Activated CD8-positive, alpha-beta T cell treated with anti-CD3 and anti-CD28 coated beads for 36 hours (primary cell): ENCODE results near the gene LAMP5. TPM values are rescaled to one million over a fixed set of nuclear protein-coding genes. Genes with fewer than 3 reads are reported as not detected.

ENCODE experiments used
- ATAC-seq: fragments of 200-7000 bp; cut with Tn5 transposase; one replicate; pipeline ENCODE4 v1.10.0; 2021; ENCODE audit warnings: mild to moderate bottlenecking, moderate library complexity
- CTCF ChIA-PET: fragments of 350-600 bp; sonication (Branson Sonifier 250); formaldehyde crosslinking; loops from one replicate; lab custom pipeline; 2021; ENCODE audit warnings: antibody characterized with exemption; lab: Charles Lee
- POLR2A ChIA-PET: fragments of 350-600 bp; sonication (Branson Sonifier 250); formaldehyde crosslinking; loops from one replicate; lab custom pipeline; 2021; ENCODE audit warnings: antibody characterized with exemption; lab: Charles Lee
- DNase-seq: peaks from one replicate; pipeline ENCODE4 v3.0.0-alpha.2; 2020
- H3K27ac Mint-ChIP-seq: one replicate; pipeline ENCODE4 v1.8.0; 2021; ENCODE audit warnings: mild to moderate bottlenecking, mixed read lengths
- H3K27me3 Mint-ChIP-seq: one replicate; pipeline ENCODE4 v1.8.0; 2021; ENCODE audit warnings: mixed read lengths
- H3K36me3 Mint-ChIP-seq: one replicate; pipeline ENCODE4 v1.8.0; 2021; ENCODE audit warnings: low read depth, mixed read lengths
- H3K4me1 Mint-ChIP-seq: one replicate; pipeline ENCODE4 v1.8.0; 2021; ENCODE audit warnings: low read depth, mixed read lengths
- H3K4me3 Mint-ChIP-seq: one replicate; pipeline ENCODE4 v1.8.0; 2021; ENCODE audit warnings: mild to moderate bottlenecking, moderate library complexity, mixed read lengths
- H3K9me3 Mint-ChIP-seq: one replicate; pipeline ENCODE4 v1.8.0; 2021; ENCODE audit warnings: mixed read lengths
- intact Hi-C: fragments of 100-400 bp; cut with micrococcal nuclease; formaldehyde crosslinking; loops from one replicate; pipeline ENCODE4 v1.10.0; 2022
- total RNA-seq, 2 experiments: library from RNA; stranded (reverse); gene quantifications; one replicate each; pipeline ENCODE4 v1.2.3, GENCODE V29; 2021
- TF ChIP-seq, protein P1 (sequence below): fragments of 200-600 bp; IDR thresholded peaks from one replicate; pipeline ENCODE4 v1.8.0; 2022; ENCODE audit warnings: antibody characterized with exemption, mild to moderate bottlenecking

LAMP5 gene
- total RNA-seq, 2 experiments from 2014 or later = not detected

GRCh38 chr20:9476174-9476573 lies 38.2 kb upstream of the LAMP5 start:
- POLR2A ChIA-PET = no interaction called here
- Mint-ChIP-seq H3K4me1 (no peaks in the 10 kb centered on the region), H3K9me3 (no peaks in the 10 kb centered on the region), H3K27me3 (no peaks in the 10 kb centered on the region), H3K27ac (no peak overlapping the region), H3K36me3 (no peaks in the 10 kb centered on the region), H3K4me3 (no peak overlapping the region)
- CTCF ChIA-PET = interaction anchor here (1.3 kb wide), 1 partner anchor 68 kb away, joined by 3 read pairs; no protein-coding TSS in a partner anchor
- intact Hi-C loops = no loop called here
- no peak for ATAC-seq
- no peak for DNase-seq
- TF ChIP-seq, protein P1, sequence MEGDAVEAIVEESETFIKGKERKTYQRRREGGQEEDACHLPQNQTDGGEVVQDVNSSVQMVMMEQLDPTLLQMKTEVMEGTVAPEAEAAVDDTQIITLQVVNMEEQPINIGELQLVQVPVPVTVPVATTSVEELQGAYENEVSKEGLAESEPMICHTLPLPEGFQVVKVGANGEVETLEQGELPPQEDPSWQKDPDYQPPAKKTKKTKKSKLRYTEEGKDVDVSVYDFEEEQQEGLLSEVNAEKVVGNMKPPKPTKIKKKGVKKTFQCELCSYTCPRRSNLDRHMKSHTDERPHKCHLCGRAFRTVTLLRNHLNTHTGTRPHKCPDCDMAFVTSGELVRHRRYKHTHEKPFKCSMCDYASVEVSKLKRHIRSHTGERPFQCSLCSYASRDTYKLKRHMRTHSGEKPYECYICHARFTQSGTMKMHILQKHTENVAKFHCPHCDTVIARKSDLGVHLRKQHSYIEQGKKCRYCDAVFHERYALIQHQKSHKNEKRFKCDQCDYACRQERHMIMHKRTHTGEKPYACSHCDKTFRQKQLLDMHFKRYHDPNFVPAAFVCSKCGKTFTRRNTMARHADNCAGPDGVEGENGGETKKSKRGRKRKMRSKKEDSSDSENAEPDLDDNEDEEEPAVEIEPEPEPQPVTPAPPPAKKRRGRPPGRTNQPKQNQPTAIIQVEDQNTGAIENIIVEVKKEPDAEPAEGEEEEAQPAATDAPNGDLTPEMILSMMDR = no peak

DNA sequence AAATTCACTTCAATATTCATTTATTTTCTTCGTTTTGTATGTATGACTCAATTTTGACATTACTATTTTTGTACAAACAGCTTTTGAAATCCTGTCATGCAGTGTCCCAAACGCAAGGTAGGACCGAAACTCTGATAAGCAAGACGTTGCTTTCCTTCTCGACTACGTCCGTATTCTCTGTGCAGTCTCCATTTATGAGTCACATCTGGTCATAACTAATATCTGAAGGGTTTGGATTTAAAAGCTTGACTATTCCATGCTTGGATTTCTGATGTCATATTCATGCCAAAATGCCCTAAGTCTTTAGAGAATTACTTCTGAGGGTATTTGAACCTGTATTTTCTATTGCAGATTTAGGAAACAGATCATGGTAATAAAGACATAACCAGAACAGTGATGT lies 37.8 kb upstream of the LAMP5 start:
- DNase-seq (no peak), ATAC-seq (no peak)
- ChIA-PET POLR2A (no interaction called here), CTCF (interaction anchor here (1.3 kb wide), 1 partner anchor 68 kb away, joined by 3 read pairs; no protein-coding TSS in a partner anchor)
- TF ChIP-seq, protein P1 = no peak
- intact Hi-C loops = no loop called here
- no peak overlapping the region for H3K27ac Mint-ChIP-seq
- no peak overlapping the region for H3K4me3 Mint-ChIP-seq
- no peaks in the 10 kb centered on the region for H3K36me3 Mint-ChIP-seq
- no peaks in the 10 kb centered on the region for H3K9me3 Mint-ChIP-seq
- H3K27me3 Mint-ChIP-seq = no peaks in the 10 kb centered on the region
- no peaks in the 10 kb centered on the region for H3K4me1 Mint-ChIP-seq

DNA sequence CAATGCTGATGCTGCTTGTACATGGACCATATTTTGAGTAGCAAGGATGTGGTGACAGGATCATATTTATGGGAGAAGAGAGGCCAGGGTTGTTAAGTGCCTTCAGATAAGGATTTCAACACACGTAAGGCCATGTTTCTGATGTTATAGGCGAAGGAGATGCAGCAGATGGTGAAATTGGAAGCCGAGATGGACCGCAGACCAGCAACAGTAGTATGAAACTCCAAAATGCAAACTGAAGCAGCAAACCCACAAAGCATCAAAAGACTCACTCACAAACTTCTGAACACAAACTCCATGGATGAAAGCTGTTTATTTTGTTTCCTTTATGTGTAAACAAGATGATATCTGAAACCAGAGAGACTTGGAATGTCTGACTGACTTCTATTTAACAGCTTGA lies 35.6 kb upstream of the LAMP5 start:
- ATAC-seq = no peak
- H3K27me3 Mint-ChIP-seq = no peaks in the 10 kb centered on the region
- no peaks in the 10 kb centered on the region for H3K9me3 Mint-ChIP-seq
- H3K27ac Mint-ChIP-seq = no peak overlapping the region
- H3K4me3 Mint-ChIP-seq = no peak overlapping the region
- intact Hi-C loops = no loop called here
- CTCF ChIA-PET = no interaction called here
- no peaks in the 10 kb centered on the region for H3K36me3 Mint-ChIP-seq
- TF ChIP-seq, protein P1 = no peak
- no peaks in the 10 kb centered on the region for H3K4me1 Mint-ChIP-seq
- POLR2A ChIA-PET = no interaction called here
- DNase-seq = no peak

DNA sequence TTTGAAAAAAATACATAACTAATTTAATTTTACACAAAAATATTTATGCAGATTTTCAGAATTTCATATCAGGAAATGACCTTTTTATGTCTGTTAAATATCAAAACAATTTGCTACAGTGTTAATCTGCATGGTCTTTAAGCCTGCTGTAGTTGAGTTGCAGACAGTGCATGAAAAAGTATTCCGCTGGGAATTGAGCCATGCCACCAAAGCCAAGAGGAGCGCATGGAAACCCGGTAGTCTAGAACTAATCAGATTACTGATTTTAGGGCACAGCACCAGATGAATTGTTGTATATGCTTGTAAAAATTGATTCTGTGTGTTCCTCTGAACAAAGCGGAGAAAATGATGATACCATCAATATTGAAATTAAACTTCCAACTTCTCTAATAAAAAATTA lies 34.3 kb upstream of the LAMP5 start:
- ChIA-PET CTCF (no interaction called here), POLR2A (no interaction called here)
- Mint-ChIP-seq H3K4me3 (no peak overlapping the region), H3K36me3 (no peaks in the 10 kb centered on the region), H3K4me1 (no peaks in the 10 kb centered on the region), H3K27ac (no peak overlapping the region), H3K27me3 (no peaks in the 10 kb centered on the region), H3K9me3 (no peaks in the 10 kb centered on the region)
- TF ChIP-seq, protein P1 = no peak
- intact Hi-C loops = no loop called here
- no peak for ATAC-seq
- no peak for DNase-seq

DNA sequence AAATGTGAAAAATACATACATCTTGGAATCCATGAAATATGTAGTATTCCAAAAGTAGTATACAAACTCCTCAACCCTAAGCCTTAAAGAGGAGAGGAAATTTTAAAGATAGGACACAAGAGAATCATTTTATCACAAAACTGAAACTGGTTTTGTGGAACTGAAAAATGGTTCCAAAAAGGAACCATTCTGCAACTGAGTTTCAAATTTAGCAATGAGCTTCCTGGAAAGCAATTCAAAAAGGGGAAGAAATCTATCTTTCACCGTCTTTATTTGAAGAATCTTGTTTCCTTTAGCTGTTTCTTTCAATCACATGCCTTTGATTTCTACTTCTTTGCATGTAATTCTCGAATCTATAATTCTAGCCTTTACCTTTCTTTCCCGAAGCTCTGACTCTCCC lies 32.2 kb upstream of the LAMP5 start:
- H3K4me1 Mint-ChIP-seq = no peaks in the 10 kb centered on the region
- H3K27ac Mint-ChIP-seq = no peak overlapping the region
- intact Hi-C loops = no loop called here
- H3K27me3 Mint-ChIP-seq = no peaks in the 10 kb centered on the region
- DNase-seq (no peak), ATAC-seq (no peak)
- TF ChIP-seq, protein P1 = no peak
- H3K4me3 Mint-ChIP-seq = no peak overlapping the region
- ChIA-PET POLR2A (no interaction called here), CTCF (no interaction called here)
- no peaks in the 10 kb centered on the region for H3K9me3 Mint-ChIP-seq
- H3K36me3 Mint-ChIP-seq = no peaks in the 10 kb centered on the region
